ENCODE data around the gene ITPKC. TPM values are rescaled to one million over a fixed set of nuclear protein-coding genes. Genes with fewer than 3 reads are reported as not detected.

The ITPKC gene
- total RNA-seq, 1 donor from 2014 or later = 51.6 TPM

DNA sequence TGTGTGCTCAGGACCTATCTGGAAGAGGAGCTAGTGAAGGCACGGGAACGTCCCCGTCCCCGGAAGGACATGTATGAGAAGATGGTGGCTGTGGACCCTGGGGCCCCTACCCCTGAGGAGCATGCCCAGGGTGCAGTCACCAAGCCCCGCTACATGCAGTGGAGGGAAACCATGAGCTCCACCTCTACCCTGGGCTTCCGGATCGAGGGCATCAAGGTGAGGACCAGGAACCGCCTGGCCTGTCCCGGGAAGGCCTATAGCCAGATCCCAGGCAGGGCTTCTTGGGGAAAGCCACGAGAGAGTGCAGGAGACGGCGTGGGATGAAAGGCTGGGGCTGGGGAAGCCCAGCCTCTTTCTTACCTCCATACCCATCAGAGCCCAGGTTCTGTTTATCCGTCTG is 16.2 kb downstream of the ITPKC start:
- Histone ChIP-seq H3K4me1 (no peaks in the 10 kb centered on the region), H3K27ac (no peak overlapping the region), H3K27me3 (no peaks in the 10 kb centered on the region), H3K9me3 (no peaks in the 10 kb centered on the region), H3K4me3 (no peak overlapping the region), H3K36me3 (peaks cover 98% of the 10 kb centered on the region)
- TF ChIP-seq, protein P1, sequence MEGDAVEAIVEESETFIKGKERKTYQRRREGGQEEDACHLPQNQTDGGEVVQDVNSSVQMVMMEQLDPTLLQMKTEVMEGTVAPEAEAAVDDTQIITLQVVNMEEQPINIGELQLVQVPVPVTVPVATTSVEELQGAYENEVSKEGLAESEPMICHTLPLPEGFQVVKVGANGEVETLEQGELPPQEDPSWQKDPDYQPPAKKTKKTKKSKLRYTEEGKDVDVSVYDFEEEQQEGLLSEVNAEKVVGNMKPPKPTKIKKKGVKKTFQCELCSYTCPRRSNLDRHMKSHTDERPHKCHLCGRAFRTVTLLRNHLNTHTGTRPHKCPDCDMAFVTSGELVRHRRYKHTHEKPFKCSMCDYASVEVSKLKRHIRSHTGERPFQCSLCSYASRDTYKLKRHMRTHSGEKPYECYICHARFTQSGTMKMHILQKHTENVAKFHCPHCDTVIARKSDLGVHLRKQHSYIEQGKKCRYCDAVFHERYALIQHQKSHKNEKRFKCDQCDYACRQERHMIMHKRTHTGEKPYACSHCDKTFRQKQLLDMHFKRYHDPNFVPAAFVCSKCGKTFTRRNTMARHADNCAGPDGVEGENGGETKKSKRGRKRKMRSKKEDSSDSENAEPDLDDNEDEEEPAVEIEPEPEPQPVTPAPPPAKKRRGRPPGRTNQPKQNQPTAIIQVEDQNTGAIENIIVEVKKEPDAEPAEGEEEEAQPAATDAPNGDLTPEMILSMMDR (IDR thresholded peaks at IDR 0.05) = no peak
- no peak for DNase-seq
- intact Hi-C loops (cut with DNase I) = no loop called here
- no peak for ATAC-seq

DNA sequence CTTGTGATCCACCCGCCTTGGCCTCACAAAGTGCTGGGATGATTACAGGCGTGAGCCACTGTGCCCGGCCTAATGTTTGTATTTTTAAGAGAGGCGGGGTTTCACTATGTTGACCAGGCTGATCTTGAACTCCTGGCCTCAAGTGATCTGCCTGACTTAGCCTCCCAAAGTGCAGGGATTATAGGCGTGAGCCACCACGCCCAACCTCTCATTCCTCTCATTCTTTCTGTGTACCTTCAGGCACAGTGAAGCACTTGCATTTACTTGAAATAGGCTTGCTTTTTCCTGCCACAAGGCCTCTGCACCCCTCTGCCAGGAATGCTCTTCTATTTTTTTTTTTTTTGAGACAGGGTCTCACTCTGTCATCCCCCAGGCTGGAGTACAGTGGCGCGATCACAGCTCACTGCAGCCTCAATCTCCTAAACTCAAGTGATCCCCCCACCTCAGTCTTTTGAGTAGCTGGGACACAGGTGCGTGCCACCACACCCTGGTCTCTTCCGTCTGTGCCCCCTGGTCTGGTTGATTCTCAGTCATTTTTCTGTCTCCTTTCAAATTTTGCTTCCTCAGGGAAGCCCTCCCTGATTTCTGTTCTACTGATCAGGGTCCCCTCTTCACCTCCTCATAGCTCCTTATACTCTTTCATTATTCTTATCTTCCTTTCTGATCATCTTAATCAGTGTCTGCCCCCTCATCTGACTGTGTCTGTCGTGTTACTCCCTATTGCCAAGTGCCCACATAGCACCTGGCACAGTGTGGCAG is 18.3 kb downstream of the ITPKC start:
- DNase-seq = no peak
- intact Hi-C loops (cut with DNase I) = no loop called here

DNA sequence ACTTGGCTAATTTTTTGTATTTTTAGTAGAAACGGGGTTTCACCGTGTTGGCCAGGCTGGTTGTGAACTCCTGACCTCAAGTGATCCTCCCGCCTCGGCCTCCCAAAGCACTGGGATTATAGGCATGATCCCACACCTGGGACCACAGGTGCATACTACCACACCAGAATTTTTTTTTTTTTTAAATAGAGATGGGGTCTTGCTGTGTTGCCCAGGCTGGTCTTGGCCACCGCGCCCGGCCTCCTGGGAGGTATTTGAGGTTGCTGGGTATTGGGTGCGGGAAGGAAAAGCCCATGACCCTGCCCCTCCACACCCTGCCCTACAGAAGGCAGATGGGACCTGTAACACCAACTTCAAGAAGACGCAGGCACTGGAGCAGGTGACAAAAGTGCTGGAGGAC is 19.7 kb downstream of the ITPKC start:
- intact Hi-C loops (cut with DNase I) = no loop called here
- H3K4me3 ChIP-seq = no peak overlapping the region
- DNase-seq (no peak), ATAC-seq (no peak)
- no peak overlapping the region for H3K27ac ChIP-seq
- H3K4me1 ChIP-seq = peaks cover 5% of the 10 kb centered on the region
- peaks cover 89% of the 10 kb centered on the region for H3K36me3 ChIP-seq
- TF ChIP-seq, protein P1 (IDR thresholded peaks at IDR 0.05) = no peak
- no peaks in the 10 kb centered on the region for H3K9me3 ChIP-seq
- no peaks in the 10 kb centered on the region for H3K27me3 ChIP-seq

More for the DNA sequence above, 18.3 kb downstream of the ITPKC start:
- ATAC-seq = peak; percentile 60
- no peaks in the 10 kb centered on the region for H3K27me3 ChIP-seq
- TF ChIP-seq, protein P1 (IDR thresholded peaks at IDR 0.05) = no peak
- H3K9me3 ChIP-seq = no peaks in the 10 kb centered on the region
- H3K4me3 ChIP-seq = no peak overlapping the region
- H3K4me1 ChIP-seq = no peaks in the 10 kb centered on the region
- H3K27ac ChIP-seq = peak overlapping the region; percentile 58
- peaks cover 98% of the 10 kb centered on the region for H3K36me3 ChIP-seq

DNA sequence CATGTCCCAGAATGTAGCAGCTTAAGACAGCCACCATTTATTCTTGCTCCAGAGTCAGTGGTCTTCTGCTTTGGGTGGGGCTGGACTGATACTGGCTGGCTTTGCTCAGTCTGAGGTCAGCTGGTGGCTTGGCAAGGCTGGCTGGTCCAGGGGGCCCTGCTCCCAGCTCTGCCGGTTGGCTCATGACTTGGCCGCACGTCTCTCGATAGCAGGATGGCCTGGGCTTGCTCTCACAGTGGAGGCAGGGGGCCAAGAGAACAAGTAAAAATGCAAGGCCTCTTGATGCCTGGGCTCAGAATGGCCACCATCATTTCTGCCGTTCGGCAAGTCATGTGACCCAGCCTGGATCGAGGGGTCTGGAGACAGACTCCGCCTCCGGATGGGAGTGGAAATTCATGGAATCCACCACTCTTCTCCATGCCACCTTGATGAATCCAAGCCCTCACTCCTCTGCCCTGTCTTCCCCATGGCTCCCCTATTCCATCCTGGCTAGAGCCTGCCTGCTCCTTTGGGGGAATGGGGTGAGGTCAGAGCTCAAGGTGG is 20.3 kb downstream of the ITPKC start:
- no peaks in the 10 kb centered on the region for H3K9me3 ChIP-seq
- peaks cover 84% of the 10 kb centered on the region for H3K36me3 ChIP-seq
- TF ChIP-seq, protein P1 (IDR thresholded peaks at IDR 0.05) = no peak
- intact Hi-C loops (cut with DNase I) = no loop called here
- peaks cover 5% of the 10 kb centered on the region for H3K4me1 ChIP-seq
- no peaks in the 10 kb centered on the region for H3K27me3 ChIP-seq
- H3K27ac ChIP-seq = no peak overlapping the region
- no peak overlapping the region for H3K4me3 ChIP-seq
- peak; percentile 64 for DNase-seq
- ATAC-seq = no peak

DNA sequence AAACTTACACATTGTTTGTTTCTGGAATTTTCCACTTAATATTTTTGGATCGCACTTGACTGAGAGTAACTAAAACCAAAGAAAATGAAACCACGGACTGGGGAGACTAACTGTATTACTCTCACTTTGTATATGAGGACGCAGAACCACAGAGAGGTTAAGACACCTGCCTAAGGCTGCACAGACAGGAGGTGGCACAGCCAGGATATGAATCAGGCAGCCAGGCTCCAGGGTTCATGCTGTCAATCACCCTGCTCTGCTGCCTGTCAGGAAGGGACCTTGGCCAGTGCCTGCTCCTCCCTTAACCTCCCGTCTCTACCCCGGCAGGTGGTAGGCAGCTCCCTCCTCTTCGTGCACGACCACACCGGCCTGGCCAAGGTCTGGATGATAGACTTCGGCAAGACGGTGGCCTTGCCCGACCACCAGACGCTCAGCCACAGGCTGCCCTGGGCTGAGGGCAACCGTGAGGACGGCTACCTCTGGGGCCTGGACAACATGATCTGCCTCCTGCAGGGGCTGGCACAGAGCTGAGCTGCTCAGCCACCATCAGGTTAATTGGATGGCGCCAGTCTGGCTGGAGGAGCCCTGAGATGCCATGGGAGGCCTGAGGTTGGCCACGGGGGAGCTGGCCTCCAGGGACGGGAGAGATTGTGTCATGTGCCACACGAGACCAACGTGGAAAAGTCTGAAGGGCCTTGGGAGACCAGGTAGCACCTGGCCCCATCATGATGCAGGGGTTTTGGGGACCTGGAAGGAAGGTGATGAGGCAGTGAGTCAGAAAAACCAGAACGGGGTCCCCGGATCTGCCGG is 22.3 kb downstream of the ITPKC start:
- peaks cover 63% of the 10 kb centered on the region for H3K36me3 ChIP-seq
- ATAC-seq = no peak

More for the DNA sequence above, 22.3 kb downstream of the ITPKC start:
- H3K4me3 ChIP-seq = no peak overlapping the region
- H3K4me1 ChIP-seq = peaks cover 5% of the 10 kb centered on the region
- intact Hi-C loops (cut with DNase I) = no loop called here
- H3K27ac ChIP-seq = peak overlapping the region; percentile 6
- no peaks in the 10 kb centered on the region for H3K9me3 ChIP-seq
- TF ChIP-seq, protein P1 (IDR thresholded peaks at IDR 0.05) = no peak
- peak; percentile 60 for DNase-seq
- no peaks in the 10 kb centered on the region for H3K27me3 ChIP-seq
